Amniotic stem cell (primary cell): ENCODE results near the gene EGFR.

ENCODE experiments used
- DNase-seq: peaks from one replicate; lab custom pipeline; 2025; lab: John Stamatoyannopoulos, UW

Gene EGFR

GRCh38 chr7:55212838-55213237 lies 194.0 kb downstream of the EGFR start:
- DNase-seq: no peak

GRCh38 chr7:55214707-55215106 lies 195.9 kb downstream of the EGFR start:
- DNase-seq: no peak

- no peak for DNase-seq
Observed at GRCh38 chr7:55223023-55223422, 204.2 kb downstream of the EGFR start.

- DNase-seq: no peak
Observed at GRCh38 chr7:55224111-55224510, 205.3 kb downstream of the EGFR start.

GRCh38 chr7:55224810-55225209 lies 206.0 kb downstream of the EGFR start:
- DNase-seq: no peak

- DNase-seq: no peak
Observed at GRCh38 chr7:55230014-55230413, 211.2 kb downstream of the EGFR start.

DNA sequence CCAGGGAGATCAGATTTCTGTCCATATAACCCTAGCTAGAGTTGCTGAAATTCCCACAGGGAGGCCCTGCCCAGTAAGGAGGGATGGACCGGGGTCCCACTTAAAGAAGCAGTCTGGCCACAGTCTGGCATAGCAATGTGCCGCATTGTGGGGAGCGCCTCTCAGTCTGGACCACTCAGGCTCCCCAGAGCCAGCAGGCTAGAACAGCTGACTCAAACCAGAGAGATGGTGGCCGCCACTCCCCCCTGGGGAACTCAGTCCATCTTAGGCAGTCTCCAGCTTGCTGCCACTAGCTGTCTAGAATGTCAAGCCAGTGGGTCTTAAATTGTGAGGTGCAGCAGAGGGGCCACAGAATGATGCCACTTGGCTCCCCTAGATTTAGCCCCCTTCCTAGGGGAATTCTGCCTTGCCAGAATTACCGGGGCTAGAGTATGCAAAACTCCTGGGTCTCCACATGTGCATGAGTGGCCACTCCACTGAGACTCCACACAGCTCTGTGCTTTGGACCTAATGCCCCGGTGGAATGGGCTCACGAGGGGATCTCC lies 213.0 kb downstream of the EGFR start:
- no peak for DNase-seq

- DNase-seq: no peak
Observed at GRCh38 chr7:55233001-55233400, 214.2 kb downstream of the EGFR start.

GRCh38 chr7:55234408-55234807 lies 215.6 kb downstream of the EGFR start:
- no peak for DNase-seq

DNA sequence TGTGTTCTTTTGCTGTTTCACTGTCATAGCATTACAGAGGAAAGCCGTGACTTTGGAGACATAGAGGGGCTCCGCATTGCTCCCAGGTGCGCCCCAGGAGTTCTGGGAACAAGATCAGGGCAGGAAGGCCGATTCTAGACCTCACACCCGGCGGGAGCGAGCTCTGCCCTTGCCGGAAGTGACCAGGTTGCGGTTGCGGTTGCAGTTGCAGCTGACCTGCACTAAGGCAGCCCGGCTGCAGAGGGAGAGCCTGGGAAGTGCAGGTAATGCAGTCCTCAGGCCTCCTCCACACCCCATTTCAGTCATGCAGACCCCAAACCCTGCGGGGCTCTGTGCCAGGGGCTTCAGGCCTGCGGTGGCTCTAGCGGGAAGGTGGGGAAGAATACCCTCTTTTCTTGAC lies 216.3 kb downstream of the EGFR start:
- DNase-seq: no peak

DNA sequence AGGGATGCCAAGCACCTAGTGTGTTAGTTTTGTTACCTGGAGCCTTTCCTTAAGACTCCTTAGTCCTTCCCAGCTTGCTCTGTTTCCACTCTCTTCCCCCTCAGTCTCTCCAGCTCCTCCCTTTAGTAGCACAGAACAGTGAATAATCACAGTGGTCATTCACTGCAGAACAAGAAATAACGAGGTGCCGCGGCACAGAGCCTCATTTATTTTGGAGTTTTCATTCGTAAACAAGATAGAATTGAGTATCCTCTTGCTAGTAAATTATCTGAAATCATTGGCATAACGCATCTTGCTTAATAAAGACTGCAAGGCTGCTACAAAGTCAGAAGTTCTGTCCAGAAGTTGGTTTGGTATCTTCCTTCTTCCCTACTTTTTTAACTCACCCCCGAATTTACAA lies 217.0 kb downstream of the EGFR start:
- DNase-seq: no peak

DNA sequence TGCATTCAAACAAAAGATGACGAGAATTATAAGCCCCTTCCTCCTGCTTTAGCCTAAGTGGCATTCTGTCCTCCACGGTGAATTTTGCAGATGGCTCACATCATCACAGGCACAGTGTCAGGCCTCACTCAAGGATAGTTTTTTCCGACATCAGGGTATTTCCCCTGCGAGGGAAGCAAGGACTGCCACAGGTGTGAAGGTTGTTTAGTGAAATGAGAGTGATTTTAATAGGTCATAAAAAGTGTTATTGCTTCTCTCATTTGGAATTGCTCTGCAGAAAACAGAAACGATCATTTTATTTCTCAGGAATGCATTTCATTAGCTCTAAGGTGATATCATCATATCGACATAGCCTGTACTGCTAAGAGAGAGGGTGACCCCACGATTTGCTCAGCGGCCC lies 217.7 kb downstream of the EGFR start:
- no peak for DNase-seq

DNA sequence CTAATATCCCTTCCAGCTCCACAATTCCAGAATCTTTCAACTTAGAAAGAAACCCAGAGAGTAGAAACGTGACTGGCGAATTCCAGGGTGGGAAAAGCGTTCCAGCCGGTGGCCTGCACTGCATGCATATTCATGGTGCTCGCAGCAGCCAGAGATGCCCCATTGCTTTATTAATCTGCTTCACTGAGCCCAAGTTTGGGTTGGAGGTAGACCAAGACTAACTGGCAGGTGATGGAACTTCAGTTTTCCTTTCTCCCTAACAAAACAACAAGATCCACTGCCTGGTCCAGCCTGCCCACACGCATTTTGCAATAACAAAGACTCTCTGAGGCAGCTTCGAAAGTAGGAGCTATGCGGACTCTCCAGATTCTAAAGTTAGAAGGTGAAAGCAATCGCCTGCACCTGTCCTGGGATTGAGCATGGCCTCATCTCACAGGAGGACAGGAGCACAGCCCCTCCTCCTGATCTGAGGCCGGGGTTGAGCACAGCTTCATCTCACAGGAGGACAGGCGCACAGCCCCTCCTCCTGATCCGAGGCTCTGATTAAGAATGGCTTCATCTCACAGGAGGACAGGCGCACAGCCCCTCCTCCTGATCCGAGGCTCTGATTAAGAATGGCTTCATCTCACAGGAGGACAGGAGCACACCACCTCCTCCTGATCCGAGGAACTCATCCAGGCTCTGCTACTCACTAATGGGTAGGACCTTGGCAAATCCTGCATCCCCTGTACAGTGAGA lies 218.5 kb downstream of the EGFR start:
- no peak for DNase-seq

- DNase-seq: no peak
Observed at GRCh38 chr7:55239406-55239805, 220.6 kb downstream of the EGFR start.

- no peak for DNase-seq
Observed at GRCh38 chr7:55240418-55241142, 221.8 kb downstream of the EGFR start.

DNA sequence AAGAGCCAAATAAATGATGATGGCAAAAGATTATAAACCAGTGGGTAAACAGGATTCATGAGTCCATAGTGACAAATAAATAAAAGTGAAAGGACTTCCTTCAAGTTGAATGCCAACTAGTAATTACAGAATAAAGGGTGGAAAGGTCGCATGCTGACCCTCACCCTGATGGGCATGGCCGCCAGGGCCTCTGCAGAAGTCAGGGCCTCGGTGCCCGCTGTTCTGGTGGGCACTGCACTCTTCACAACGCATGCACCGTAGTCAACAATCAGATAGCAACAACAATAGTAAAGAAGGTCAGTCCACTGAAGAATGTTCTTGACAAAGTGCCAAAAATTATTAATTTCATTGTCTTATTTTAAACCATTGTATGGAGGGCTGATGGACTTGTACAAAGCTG lies 223.1 kb downstream of the EGFR start:
- no peak for DNase-seq

- DNase-seq: no peak
Observed at GRCh38 chr7:55242613-55243012, 223.8 kb downstream of the EGFR start.

DNA sequence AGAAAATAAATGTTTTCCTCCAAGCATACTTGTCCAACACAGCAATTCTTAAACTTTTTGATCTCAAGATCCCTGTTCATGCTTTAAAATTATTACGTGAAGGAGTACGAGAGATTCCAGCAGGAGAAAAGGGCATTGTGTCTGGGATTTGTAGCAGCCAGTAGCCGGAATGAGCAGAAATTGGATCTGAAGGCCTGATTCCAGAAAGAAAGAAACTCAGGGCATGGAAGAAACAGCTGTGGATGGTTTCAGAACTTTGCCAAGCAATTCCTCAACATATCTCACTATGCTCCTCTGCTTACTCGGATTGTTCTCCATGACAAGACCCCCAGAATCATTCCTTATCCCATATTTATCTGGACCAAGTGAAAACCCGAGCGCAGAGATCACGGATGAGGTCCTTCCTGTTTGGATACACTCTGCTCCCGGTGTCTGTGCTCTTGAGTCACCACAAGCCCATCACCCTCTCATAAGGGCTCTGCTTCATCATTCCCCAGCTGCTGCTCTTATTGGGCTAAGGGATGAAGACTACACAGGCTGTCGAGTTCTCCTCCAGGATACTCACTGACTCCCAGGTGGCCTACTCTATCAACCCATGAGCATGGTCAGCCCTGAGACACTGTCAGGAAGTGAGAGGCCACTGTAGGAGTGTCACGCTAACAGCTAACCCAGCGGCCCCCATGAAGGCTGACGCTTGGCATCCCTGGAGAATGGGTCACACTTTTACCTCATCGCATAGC lies 225.4 kb downstream of the EGFR start:
- DNase-seq: no peak

- peak; percentile 52 for DNase-seq
Observed at GRCh38 chr7:55245271-55245723, 226.5 kb downstream of the EGFR start.

DNA sequence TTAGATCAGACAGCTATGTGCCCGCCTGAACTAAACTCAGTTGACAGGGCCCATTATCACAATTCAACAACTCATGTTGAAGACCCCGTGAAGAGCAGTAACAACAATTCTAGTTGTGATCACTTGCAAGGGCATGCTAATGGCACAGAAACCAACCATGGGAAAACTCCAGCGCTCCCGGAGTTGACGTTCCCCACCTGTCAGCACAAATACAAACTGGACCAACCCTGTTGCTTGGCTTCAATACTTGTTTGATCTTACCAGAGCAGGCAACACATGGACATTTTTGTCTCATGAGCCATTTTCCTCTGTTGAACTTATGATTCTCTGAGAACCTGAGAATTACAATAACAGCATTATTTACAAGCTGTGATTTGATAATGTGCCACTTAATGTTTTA lies 227.4 kb downstream of the EGFR start:
- no peak for DNase-seq

GRCh38 chr7:55247428-55247827 lies 228.6 kb downstream of the EGFR start:
- no peak for DNase-seq

DNA sequence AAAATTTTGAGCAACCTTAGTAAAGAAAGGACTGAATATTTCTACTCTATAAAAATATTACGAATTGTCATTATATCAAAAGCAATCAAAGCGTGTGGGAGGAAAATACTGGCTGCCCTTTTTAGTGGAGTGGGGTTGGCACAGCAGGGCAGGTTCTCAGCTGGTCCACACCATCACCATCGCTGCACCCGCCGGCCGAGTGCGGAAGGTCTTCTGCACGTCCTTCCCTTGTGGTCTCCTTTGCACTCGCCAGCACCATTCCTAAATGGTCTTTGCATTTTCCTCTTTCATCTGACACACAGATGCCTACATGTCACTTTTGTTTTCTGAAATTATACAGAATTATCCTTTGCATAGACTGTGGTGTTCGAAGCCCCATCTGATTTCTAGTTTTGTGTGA lies 229.7 kb downstream of the EGFR start:
- no peak for DNase-seq

DNA sequence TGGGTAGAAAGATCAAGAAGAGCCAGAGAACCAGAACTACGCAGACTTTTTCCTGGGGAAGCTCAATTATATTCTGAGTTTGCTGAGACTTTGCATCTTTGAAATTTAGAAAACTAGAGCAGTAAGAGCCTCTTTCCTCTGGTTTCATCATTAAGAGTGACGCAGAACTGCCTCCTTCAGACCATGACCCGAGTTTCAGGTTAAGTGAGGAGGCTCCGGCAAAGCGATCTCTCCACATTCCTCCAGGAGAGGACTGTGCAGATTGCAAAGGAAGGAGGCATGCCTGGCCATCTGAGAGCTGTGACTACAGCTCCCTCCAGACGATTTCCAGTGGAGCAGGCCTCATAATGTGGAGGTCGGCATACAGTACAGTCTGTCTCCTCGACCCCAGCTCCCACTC lies 230.5 kb downstream of the EGFR start:
- no peak for DNase-seq
